ENCODE results near the gene KRTAP4-4. TPM values are rescaled to one million over a fixed set of nuclear protein-coding genes. Genes with fewer than 3 reads are reported as not detected.
A peak's percentile ranks its signal among the peaks of the same experiment; 100 is the strongest.
"Not testable (repeated sequence)": the region's sequence is repeated elsewhere in the genome, so short reads cannot be mapped to it uniquely, and the experiment has no call there.

KRTAP4-4 gene
- polyA plus RNA-seq, 1 donor, result not detected

DNA sequence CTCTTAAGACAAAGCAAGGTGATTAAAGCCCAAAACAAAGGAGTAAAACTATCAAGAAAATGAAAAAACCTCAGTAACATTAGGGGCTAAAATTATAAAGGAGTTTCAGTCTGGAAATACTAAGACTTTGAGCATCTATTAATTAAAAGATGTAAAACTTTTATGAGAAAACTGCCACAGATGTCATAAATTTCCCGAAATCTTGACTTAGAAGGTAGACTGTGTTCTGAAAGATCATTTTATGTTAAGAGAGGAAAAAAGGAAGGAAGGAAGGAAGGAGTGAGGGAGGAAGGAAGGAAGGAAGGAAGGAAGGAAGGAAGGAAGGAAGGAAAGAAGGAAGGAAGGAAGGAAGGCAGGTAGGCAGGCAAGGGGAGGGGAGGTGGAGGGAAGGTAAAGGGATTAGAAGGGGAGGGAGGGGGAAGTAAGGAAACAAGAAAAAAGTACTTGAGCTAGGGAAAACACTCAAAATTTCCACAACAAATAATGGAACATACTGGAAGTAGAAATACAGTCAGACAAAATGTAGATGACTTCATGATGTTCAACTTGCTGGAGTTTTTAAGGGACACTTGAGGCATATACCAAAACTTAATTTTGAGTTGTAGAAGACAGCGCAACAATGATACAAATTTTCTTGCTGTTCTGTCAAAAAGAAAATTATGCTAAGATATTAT lies 12.9 kb downstream of the KRTAP4-4 start:
- no peak for DNase-seq

DNA sequence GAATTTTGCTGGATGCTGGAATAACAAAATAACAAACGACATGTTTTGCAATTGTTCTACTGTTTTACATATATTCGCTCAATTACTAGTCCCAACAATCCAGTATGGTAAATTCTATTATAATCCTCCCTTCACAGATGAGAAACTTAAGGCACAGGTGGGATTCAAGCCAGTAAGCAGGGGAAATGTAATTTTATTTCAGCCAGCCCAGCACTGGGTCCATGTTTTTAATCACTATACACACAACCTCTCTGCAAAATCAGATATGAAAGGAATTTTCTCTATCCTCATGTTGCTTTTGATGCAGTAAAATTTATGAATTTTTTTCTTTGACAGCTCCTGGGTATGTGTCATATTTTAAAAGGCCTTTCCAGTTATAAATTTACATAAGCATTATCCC lies 15.3 kb downstream of the KRTAP4-4 start:
- no peak for DNase-seq

DNA sequence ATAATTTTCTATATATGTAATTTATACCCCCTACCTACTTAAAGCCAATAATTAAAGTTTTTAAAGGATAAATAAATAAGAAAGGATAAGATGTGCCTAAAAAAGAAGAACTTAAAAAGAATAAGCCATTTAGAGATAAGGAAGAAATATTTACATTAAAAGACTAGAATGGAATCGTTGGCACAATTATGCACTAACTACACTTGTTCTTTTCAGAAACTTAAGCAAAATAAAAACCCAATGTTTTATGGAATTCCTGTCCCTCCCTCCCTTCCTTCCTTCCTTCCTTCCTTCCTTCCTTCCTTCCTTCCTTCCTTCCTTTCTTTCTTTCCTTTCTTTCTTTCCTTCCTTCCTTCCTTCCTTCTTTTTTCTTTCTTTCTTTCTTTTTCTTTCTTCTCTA lies 15.7 kb downstream of the KRTAP4-4 start:
- DNase-seq, result no peak

DNA sequence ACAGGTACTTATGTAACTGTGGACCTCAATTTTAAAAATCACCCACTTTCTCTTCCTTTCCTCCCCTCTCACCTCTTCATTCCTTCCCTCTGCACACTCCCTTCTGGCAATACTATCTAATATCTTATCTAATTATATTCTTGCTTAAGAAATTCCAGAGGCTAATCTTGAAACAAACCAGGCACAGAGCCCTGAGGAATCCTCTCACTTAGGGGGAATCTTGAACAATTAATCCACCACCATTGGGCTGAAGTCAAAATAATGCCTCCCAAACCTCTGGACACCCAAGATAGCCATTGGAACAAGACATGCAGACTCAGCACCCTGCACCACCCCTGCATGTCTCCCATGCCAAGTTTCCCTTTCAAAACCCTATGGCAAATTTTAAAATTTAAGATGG lies 19.2 kb downstream of the KRTAP4-4 start:
- no peak for DNase-seq

DNA sequence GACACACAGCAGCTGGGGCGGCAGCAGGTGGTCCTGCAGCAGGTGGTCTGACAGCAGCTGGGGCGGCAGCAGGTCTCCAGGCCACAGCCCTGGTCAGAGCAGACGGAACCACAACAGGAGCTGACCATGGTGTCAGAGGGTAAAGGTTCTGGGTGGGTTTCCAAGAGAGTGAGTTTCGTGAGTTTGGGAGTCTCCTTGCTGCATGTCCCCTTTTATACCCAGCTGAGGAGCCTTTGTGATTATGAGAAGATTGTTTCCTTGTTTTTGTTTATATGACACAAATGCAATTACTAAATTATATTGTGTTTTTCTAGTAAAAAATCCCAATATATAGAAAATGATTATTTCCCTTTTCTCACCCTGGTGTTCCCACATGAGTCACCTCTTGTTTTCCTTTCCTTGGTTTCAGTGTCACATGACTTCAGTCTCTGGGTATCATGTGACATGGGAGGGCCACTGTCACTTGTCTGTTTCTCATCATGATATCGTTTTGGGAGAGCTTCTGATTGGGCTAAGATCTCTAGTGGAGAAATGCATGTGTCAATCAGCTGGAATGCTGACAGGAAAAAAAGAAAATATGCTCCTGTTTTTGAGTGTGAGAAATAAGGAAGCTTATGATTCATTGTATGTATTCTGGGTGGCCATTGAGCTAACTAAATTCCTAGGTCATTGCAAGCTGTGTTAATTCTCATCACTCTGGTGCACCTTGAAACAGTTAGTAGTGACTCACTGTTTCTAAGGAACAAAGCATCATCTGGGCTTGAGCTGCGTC lies 20.0 kb downstream of the KRTAP4-4 start, which contains the start of gene KRTAP4-6:
Gene KRTAP4-6 (minus strand): TSS at position 185 of the 772 bp plus-strand sequence. CDS start 57 bp downstream, at position 128.
- DNase-seq, result no peak

DNA sequence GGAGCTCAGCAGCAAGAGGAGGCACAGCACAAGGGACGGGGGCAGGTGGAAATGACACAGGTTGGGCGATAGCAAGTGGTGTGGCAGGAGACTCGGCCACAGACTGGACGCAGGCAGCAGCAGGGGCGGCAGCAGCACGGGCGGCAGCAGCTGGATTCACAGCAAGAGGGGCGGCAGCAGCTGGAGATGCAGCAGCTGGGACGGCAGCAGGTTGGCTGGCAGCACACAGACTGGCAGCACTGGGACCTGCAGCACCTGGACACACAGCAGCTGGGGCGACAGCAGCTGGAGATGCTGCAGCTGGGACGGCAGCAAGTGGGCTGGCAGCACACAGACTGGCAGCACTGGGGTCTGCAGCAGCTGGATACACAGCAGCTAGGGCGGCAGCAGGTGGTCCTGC lies 20.7 kb downstream of the KRTAP4-4 start:
- not testable (repeated sequence) for DNase-seq

DNA sequence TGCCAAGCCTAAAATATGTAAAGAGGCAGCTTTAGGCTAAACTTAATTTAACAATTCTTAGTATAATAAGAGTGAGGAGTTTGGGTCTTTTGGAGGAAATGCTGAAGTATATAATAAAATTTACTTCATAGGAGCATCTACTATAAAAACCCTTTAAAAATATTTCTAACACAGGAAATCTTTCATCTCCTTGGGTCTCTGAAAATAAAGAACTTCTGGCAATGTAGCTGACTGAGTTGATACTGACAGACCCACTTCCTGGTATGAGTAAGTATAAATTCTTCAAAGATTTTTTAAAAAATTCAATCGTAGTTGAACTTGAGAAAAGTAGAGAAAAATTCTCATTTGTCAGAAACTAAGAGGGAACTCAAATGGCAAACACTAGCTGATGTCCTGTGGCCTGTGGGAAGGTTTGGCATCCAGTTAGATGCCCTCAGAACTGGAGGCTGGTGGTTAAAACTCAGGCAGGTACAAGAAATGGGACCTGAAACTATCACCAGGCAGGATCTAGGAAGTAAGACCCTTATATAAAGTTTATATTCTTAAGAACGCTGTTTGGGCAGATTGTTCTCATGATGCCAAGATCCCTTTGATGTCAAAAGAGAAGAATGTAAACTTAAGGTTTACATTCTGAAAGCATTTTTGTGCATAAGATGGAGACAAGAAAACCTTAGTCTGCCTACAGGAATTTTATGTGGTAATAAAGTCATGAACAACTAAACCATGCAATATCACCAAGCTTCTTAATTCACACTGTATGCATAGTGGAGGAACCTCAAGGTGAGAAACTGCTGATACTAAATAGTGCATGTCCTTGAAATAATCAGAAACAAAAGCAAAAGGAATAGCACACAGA lies 26.4 kb downstream of the KRTAP4-4 start:
- no peak for DNase-seq

DNA sequence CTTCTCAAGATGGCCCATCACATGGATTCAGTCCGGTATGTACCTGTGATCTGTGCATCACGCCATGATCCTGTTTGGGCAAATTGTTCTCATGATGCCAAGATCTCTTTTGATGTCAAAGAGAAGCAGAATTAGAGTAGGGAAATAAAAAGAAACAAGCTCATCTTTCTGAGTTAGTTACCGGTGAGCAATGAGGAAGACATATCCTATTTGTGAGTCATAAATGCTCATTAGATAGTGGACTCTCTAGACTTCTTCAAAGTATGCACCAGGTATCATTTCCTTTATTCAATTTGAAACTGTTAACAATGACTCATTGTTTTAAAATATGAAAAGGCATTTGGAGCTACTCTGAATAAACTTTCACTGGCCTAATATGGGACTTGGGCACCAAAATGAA lies 28.6 kb downstream of the KRTAP4-4 start:
- DNase-seq, result no peak

DNA sequence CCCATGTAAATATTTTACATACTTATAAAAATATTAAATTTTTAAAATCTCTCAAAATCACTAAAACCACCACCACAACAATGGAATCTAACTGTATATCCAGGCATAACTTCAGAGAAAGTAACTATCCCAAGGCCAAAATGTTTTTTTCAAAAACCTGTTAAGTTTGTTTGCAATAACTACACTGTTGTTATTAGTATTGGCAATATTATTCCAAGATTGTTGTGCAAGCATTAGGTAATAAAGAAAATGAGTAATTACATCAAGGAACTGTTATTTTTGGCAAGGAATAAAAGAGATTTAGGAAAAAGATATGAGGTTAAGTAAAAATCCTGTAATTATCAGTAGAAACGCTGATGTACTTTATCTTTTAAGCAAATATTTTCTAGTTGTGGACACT lies 33.2 kb downstream of the KRTAP4-4 start:
- no peak for DNase-seq

DNA sequence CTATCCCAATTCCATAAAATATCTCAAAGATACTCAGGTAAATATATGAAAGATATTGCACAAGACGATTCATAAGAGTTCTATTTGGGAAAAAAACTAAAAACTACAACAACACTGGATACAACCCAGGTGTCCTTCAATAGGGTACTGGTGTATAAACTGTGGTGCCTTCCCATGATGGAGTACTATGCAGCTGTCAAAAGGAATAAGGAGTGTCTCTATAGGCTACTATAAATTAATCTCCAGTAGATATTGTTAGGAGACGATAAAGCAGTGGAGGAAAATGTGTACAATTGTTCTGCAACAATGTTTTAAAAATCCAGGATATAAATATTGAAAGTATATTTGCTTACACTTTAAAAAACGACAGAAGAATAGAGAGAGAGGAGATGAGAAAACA lies 34.1 kb downstream of the KRTAP4-4 start:
- DNase-seq, result no peak

DNA sequence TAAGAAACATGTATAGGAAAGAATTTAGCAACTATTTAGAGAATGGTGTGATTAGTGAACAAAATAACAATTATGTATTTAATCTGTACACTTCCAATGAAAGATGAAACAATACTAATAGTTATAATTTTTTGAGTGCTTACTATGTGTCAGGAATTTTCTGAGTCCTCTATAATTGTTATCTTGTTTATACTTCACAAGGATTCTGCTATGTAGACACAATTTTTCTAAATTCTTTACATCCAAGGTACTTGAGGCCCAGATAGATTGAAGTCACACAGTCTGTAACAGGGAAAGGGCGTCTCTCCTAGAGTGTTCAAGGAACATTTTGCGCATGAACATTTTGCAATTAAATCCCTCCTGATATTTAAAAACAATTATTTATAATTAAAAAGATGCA lies 35.5 kb downstream of the KRTAP4-4 start:
- DNase-seq, result no peak

DNA sequence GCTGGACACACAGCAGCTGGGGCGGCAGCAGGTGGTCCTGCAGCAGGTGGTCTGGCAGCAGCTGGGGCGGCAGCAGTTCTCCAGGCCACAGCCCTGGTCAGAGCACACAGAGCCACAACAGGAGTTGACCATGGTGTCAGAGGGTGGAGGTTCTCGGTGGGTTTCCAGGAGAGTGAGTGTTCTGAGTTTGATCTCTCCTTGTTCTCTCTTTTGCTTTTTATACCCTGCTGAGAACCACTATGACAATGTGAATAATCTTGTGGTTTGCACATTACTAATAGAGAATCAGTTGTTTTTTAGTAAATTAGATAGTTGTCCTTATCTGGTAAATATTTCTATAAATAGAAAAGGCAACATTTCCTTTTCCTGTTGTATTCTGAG lies 36.6 kb downstream of the KRTAP4-4 start, which contains the start of gene KRTAP4-12:
Gene KRTAP4-12 (minus strand): TSS at position 192 of the 381 bp plus-strand sequence. CDS start 60 bp downstream, at position 132.
- not testable (repeated sequence) for DNase-seq

DNA sequence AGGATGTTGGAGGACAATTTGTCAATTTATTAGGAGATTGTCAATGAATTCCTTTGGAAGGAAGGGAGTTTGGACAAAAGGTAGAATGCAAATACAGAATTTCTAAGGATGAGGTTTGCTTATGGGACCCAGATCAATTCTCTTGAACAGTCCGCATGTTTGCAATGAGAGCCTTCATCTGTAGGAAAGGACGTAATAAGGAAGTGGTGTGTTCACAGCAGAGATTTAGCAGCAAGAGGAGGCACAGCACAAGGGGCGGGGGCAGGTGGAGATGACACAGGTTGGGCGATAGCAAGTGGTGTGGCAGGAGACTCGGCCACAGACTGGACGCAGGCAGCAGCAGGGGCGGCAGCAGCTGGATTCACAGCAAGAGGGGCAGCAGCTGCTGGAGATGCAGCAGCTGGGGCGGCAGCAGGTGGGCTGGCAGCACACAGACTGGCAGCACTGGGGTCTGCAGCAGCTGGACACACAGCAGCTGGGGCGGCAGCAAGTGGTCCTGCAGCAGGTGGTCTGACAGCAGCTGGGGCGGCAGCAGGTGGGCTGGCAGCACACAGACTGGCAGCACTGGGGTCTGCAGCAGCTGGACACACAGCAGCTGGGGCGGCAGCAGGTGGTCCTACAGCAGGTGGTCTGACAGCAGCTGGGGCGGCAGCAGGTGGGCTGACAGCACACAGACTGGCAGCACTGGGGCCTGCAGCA lies 37.1 kb downstream of the KRTAP4-4 start:
- DNase-seq, result not testable (repeated sequence)

DNA sequence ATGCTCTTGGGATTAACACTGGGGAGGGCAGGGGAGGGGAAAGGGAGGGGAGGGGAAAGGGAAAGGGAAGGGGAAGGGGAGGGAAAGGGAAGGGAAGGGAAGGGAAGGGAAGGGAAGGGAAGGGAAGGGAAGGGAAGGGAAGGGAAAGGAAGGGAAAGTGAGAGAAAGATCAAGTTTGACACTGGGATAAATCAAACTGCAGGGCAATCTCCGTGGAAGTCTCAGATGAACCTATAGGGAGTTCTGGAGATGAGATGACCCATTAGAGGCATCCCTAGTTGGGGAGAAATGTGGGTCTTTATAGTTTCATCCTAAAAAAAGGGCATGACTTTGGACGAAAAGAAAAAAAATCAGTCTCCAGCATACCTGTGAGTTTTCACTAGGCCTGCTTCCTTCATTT lies 38.8 kb downstream of the KRTAP4-4 start:
- no peak for DNase-seq

DNA sequence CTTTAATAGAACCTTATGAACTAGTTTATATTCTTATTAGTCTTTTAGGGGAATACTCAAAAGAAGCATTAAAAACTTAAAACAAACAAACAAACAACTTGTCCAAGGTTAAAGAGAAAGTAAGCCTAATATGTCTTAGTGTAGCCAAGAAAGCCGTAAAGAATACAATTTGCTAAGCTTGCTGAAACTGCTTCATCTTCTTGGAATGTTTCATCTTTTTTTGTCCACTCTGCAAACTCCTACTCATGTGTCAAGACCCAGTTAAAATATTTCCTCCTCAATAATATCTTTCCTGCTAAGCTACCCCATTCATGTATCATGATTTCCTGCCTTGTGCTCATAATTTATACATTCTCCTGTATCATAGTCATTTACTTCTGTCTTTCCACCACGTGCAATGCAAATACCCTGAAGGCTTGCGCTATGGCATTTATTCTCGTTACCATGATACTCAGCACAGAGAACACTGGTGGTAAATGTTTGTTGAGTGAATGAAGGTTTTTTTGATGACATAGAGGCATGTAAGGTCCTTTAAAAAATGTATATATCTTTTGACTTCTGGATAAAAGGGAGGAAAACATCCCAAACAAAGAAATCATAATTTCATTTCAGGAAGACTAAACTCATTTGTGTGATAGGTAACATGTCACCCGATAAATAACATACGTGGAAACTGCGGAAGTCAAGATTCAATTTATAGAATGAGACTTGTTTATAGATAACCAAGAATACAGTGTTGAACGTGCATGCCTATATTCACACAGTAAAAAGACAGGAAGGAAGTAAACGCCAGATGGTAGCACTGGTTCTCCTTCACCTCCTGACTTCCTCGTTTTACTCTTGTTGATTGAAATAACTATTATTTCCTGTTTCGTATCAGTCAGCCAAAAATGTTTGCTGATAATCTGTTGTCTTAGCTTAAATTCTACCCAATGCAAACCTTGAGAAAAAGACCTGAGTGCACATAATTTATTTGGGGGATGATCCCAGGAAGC lies 40.6 kb downstream of the KRTAP4-4 start:
- not testable (repeated sequence) for DNase-seq

DNA sequence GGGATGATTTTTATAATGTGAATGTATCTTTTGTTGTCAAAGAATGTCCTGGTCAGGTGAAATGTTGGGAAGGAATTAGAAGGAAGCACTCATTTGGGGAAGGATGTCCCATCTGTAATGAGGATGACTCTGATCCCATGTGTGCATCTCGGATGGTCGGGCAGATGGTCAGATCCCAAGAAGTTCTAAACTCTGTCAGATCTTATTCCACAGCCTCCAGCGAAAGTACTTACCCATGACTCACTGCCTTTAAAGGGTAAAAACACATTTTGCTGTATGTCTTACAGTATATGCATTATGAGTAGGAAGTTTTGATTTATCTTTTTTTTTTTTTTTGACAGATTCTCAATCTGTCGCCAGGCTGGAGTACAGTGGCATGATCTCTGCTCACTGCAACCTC lies 41.8 kb downstream of the KRTAP4-4 start:
- DNase-seq, result no peak

DNA sequence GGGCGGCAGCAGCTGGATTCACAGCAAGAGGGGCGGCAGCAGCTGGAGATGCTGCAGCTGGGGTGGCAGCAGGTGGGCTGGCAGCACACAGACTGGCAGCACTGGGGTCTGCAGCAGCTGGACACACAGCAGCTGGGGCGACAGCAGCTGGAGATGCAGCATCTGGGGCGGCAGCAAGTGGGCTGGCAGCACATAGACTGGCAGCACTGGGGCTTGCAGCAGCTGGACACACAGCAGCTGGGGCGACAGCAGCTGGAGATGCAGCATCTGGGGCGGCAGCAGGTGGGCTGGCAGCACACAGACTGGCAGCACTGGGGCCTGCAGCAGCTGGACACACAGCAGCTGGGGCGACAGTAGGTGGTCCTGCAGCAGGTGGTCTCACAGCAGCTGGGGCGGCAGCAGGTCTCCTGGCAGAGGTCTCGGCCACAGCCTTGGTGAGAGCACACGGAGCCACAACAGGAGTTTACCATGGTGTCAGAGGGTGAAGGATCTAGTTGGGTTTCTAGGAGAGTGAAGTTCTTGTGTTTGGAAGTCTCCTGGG lies 42.6 kb downstream of the KRTAP4-4 start, which contains the start of gene KRTAP4-11:
Gene KRTAP4-11 (minus strand): TSS at position 528 of the 541 bp plus-strand sequence. CDS start 58 bp downstream, at position 470.
- not testable (repeated sequence) for DNase-seq

DNA sequence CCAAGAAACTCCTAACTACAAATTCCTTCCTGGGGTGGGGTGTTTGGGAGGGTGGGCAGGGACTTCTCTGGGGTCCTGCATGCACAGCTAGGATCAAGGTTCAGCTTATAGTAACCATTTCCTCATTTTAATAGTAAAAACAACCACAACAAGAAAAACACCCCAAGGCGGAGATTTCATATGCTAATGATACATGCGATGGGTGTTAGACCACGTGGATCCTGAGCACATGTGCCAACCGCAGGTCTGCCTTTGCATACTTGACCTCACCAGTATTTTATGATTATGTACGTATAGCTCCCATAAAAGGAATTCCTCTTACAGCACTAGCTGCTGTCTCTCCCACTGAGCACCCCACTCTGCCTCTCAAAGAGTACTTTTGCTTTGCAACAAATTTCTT lies 44.3 kb downstream of the KRTAP4-4 start:
- DNase-seq, result peak; percentile 1

DNA sequence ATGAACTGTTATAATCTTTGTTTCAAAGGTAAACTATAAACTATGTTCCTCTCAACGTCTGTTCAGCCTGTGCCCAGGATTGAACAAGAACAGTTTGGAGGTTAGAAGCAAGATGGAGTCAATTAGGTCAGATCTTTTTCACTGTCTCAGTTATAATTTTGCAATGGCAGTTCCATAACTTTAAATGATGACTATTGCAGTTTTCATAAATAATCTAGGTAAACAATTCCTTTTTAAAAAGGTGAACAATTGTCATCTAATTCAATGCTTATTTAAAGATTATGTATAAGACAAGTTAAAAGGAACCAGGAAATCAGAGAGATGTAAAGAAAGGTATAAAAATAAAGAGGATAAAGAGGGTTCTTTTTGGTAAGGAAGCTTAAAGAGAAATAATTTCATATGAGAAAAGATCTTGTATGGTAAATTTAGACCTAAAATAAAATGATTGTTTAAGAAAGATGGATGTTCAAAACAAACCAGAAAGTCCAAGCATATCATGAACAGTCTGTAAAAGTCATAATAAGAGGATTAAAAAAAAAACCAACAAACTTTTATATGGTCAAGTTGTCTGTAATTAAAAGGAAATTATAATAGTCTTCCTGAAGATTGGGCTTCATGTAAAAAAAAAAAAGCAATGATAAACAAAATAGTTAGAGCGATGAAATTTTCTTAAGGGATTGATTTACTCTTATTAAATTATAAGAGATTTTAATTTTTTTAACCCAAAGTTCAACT lies 49.2 kb downstream of the KRTAP4-4 start:
- no peak for DNase-seq
